Muscle of leg (tissue), 11 donors: Measurements from ENCODE around the gene KIF26B. TPM values are rescaled to one million over a fixed set of nuclear protein-coding genes. Genes with fewer than 3 reads are reported as not detected.

ENCODE experiments used
- DNase-seq: peaks from one replicate; pipeline ENCODE4 v3.0.0; 2013
- H3K27ac ChIP-seq: one replicate; pipeline ENCODE4 v1.5.1; 2013; ENCODE audit warnings: mild to moderate bottlenecking, low read length, control low read depth
- H3K27me3 ChIP-seq: one replicate; pipeline ENCODE4 v1.6.1; 2013; ENCODE audit warnings: low read length; ENCODE audit not compliant: control insufficient read depth, insufficient read depth
- H3K36me3 ChIP-seq: one replicate; pipeline ENCODE4 v1.6.1; 2013; ENCODE audit warnings: low read length; ENCODE audit not compliant: control insufficient read depth, insufficient read depth
- H3K4me1 ChIP-seq: one replicate; pipeline ENCODE4 v1.6.1; 2013; ENCODE audit warnings: low read length; ENCODE audit not compliant: control insufficient read depth, insufficient read depth
- H3K4me3 ChIP-seq: one replicate; pipeline ENCODE4 v1.5.1; 2013; ENCODE audit warnings: low read length, control low read depth
- H3K9me3 ChIP-seq: replicated peaks from 2 replicates; pipeline ENCODE4 v1.6.1; 2013; ENCODE audit warnings: low read depth, low read length; ENCODE audit not compliant: control insufficient read depth
- WGBS: methylation state at CpG from one replicate; pipeline ENCODE4 v1.1.5; 2013; ENCODE audit warnings: missing lambda C conversion rate; ENCODE audit not compliant: insufficient coverage; 5-methylcytosine and 5-hydroxymethylcytosine counted together
- polyA plus RNA-seq, 8 donors: library from polyadenylated mRNA; unstranded; fragments of 120-200 nt; gene quantifications; one replicate each; pipeline versions ENCODE4 v1.2.1 to v1.2.3, GENCODE V29; 2013; ENCODE audit warnings: inconsistent platforms in 1 of 8, low replicate concordance in 1 of 8; ENCODE audit not compliant: insufficient read length in 8 of 8, insufficient read depth in 1 of 8
- total RNA-seq: library from RNA; stranded (reverse); fragments of 120-200 nt; gene quantifications from one replicate; pipeline ENCODE4 v1.2.4, GENCODE V29; 2013

The KIF26B gene
- total and polyA plus RNA-seq, 9 donors, result 0.89 to 2.4 (median 1.0) TPM

- 94% methylated on average over 2 of the region's 3 CpGs for WGBS
- Histone ChIP-seq H3K36me3 (no peaks in the 10 kb centered on the region), H3K4me3 (no peak overlapping the region)
These were observed 599.7 kb downstream of the KIF26B start for GRCh38 chr1:245754463-245754961.

More at GRCh38 chr1:245754463-245754961, 599.7 kb downstream of the KIF26B start:
- no peak for DNase-seq
- Histone ChIP-seq H3K27ac (no peak overlapping the region), H3K27me3 (no peaks in the 10 kb centered on the region), H3K9me3 (peaks cover 3% of the 10 kb centered on the region), H3K4me1 (no peaks in the 10 kb centered on the region)
